Activated CD4-positive, alpha-beta T cell treated with anti-CD3 and anti-CD28 coated beads for 36 hours (primary cell): ENCODE results near the gene PLCB1. TPM values are rescaled to one million over a fixed set of nuclear protein-coding genes. Genes with fewer than 3 reads are reported as not detected.
"Not testable (repeated sequence)": the region's sequence is repeated elsewhere in the genome, so short reads cannot be mapped to it uniquely, and the experiment has no call there.

Experiments used
- ATAC-seq: fragments of 200-7000 bp; cut with Tn5 transposase; one replicate; pipeline ENCODE4 v1.10.0; 2021; ENCODE audit warnings: mild to moderate bottlenecking, moderate library complexity
- CTCF ChIA-PET: fragments of 350-600 bp; sonication (Branson Sonifier 250); formaldehyde crosslinking; loops from one replicate; lab custom pipeline; 2021; ENCODE audit warnings: antibody characterized with exemption; lab: Charles Lee
- POLR2A ChIA-PET: fragments of 350-600 bp; sonication (Branson Sonifier 250); formaldehyde crosslinking; loops from one replicate; lab custom pipeline; 2021; ENCODE audit warnings: antibody characterized with exemption, inconsistent platforms; lab: Charles Lee
- DNase-seq: peaks from one replicate; pipeline ENCODE4 v3.0.0-alpha.2; 2020
- H3K27ac Mint-ChIP-seq: one replicate; pipeline ENCODE4 v1.8.0; 2021; ENCODE audit warnings: mixed read lengths
- H3K27me3 Mint-ChIP-seq: one replicate; pipeline ENCODE4 v1.8.0; 2021; ENCODE audit warnings: mixed read lengths
- H3K36me3 Mint-ChIP-seq: one replicate; pipeline ENCODE4 v1.8.0; 2021; ENCODE audit warnings: low read depth, mixed read lengths
- H3K4me1 Mint-ChIP-seq: one replicate; pipeline ENCODE4 v1.8.0; 2021; ENCODE audit warnings: mixed read lengths
- H3K4me3 Mint-ChIP-seq: one replicate; pipeline ENCODE4 v1.8.0; 2021; ENCODE audit warnings: mild to moderate bottlenecking, moderate library complexity, mixed read lengths
- H3K9me3 Mint-ChIP-seq: one replicate; pipeline ENCODE4 v1.8.0; 2021; ENCODE audit warnings: low read depth, mixed read lengths
- intact Hi-C, 2 experiments: fragments of 100-400 bp; cut with DNase I in 1 of 2; cut with micrococcal nuclease in 1 of 2; formaldehyde crosslinking; loops; one replicate each; pipeline versions ENCODE4 v1.14.2 to v1.15.1; 2022 to 2024; cut with DNase I, micrococcal nuclease
- total RNA-seq, 2 experiments: library from RNA; stranded (reverse); gene quantifications; one replicate each; pipeline ENCODE4 v1.2.3, GENCODE V29; 2021

The PLCB1 gene
- total RNA-seq, 2 experiments from 2014 or later, result 1.4 to 1.5 TPM

DNA sequence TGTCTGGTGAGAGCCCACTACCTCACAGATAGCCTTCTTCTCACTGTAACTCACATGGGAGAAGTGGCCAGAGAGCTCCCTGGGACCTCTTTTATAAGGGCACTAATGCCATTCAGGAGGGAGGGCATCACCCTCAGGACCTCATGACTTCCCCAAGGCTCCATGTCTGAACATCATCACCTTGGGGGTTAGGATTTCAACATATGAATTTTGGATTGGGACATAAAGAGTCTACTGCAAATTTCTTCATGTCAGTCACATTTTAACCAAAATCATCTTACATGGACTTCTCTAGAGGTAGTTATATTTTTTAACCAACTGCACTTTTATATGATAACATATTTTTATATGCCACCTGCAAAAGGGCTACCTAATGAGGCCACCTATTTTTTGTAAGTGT lies 324.7 kb downstream of the PLCB1 start:
- H3K27me3 Mint-ChIP-seq, result no peaks in the 10 kb centered on the region
- intact Hi-C loops, result loop anchor here in 1 of 2 experiments (10.0 kb wide), 1 partner anchor 152 kb away; no protein-coding TSS in a partner anchor
- POLR2A ChIA-PET, result no interaction called here

DNA sequence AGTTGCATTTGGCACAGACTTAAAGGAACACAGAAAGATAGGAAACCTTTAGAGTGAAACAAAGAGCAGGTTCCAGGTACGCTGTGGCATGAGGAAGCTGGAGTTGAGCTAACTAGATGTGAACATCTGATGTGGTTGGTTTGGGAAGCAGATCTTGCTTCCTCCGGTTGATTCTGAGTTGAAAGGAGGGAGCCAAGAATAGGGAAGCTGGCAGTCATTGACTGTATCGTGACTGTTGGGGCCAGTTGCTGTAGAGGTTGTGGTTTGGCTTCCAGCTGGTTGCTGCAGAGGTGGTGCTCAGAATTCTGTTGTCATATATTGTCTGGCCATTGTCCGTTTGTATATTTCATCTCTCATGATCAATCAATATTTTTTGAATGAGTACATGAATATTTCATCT lies 325.9 kb downstream of the PLCB1 start:
- DNase-seq (no peak), ATAC-seq (no peak)
- Mint-ChIP-seq H3K4me1 (peaks cover 6% of the 10 kb centered on the region), H3K27me3 (no peaks in the 10 kb centered on the region), H3K9me3 (no peaks in the 10 kb centered on the region), H3K4me3 (no peak overlapping the region), H3K27ac (no peak overlapping the region), H3K36me3 (no peaks in the 10 kb centered on the region)
- intact Hi-C loops, result loop anchor here in 1 of 2 experiments (10.0 kb wide), 1 partner anchor 153 kb away; no protein-coding TSS in a partner anchor
- CTCF ChIA-PET, result interaction anchor here (0.6 kb wide), 1 partner anchor 78 kb away, joined by 4 read pairs; no protein-coding TSS in a partner anchor
- POLR2A ChIA-PET, result no interaction called here

More for the DNA sequence above, 324.7 kb downstream of the PLCB1 start:
- no peaks in the 10 kb centered on the region for H3K9me3 Mint-ChIP-seq
- CTCF ChIA-PET, result no interaction called here
- DNase-seq, result no peak
- no peak overlapping the region for H3K27ac Mint-ChIP-seq
- H3K36me3 Mint-ChIP-seq, result no peaks in the 10 kb centered on the region
- H3K4me3 Mint-ChIP-seq, result no peak overlapping the region
- H3K4me1 Mint-ChIP-seq, result peaks cover 6% of the 10 kb centered on the region
- no peak for ATAC-seq

DNA sequence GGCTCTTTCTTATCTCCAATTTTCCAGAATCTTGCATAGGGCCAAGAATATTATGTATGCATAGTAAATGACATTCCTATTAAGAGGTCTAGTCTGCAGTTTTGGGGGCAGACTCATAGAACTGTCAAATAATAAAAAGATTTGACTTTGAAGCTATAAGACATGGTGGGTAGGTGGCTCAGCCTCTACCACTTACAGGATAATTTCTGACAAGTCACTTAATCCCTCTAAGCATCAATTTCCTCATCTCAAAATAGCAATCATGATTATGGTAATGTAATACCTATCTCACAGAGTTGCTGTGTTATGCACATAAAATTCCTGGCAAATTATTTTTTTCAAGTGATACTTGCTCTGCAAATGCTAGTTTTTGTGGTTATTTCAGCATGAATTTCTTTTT lies 329.1 kb downstream of the PLCB1 start:
- Mint-ChIP-seq H3K4me3 (no peak overlapping the region), H3K4me1 (no peaks in the 10 kb centered on the region), H3K27ac (no peak overlapping the region), H3K9me3 (peaks cover 11% of the 10 kb centered on the region), H3K36me3 (peaks cover 7% of the 10 kb centered on the region), H3K27me3 (no peaks in the 10 kb centered on the region)
- intact Hi-C loops, result no loop called here
- ChIA-PET CTCF (interaction anchor here (1.0 kb wide), 1 partner anchor 8 kb away, joined by 4 read pairs; no protein-coding TSS in a partner anchor), POLR2A (no interaction called here)
- no peak for ATAC-seq
- DNase-seq, result no peak

GRCh38 chr20:8464368-8464767 lies 332.3 kb downstream of the PLCB1 start:
- no peak overlapping the region for H3K27ac Mint-ChIP-seq
- H3K36me3 Mint-ChIP-seq, result peaks cover 7% of the 10 kb centered on the region

DNA sequence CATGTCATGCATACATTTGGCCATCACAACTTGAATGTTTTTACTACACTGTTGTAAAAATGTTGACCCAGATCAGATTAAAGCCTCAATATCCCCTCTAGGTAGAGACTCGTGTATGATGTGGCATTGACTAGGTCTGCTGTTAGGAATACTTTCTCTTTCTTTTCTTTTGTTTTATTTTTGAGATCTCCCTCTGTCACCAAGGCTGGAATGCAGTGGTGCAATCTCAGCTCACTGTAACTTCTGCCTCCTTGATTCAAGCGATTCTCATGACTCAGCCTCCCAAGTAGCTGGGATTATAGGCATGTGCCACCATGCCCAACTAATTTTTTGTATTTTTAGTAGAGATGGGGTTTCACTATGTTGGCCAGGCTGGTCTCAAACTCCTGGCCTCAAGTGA lies 334.7 kb downstream of the PLCB1 start:
- POLR2A ChIA-PET, H3K36me3 Mint-ChIP-seq, H3K27ac Mint-ChIP-seq, intact Hi-C loops, DNase-seq, H3K4me1 Mint-ChIP-seq, CTCF ChIA-PET, ATAC-seq, H3K4me3 Mint-ChIP-seq, H3K27me3 Mint-ChIP-seq: not testable (repeated sequence)
- H3K9me3 Mint-ChIP-seq, result peaks cover 11% of the 10 kb centered on the region

More at GRCh38 chr20:8464368-8464767, 332.3 kb downstream of the PLCB1 start:
- H3K4me3 Mint-ChIP-seq, result no peak overlapping the region
- ChIA-PET POLR2A (no interaction called here), CTCF (no interaction called here)
- DNase-seq (no peak), ATAC-seq (no peak)
- no peaks in the 10 kb centered on the region for H3K4me1 Mint-ChIP-seq
- peaks cover 11% of the 10 kb centered on the region for H3K9me3 Mint-ChIP-seq
- no peaks in the 10 kb centered on the region for H3K27me3 Mint-ChIP-seq
- intact Hi-C loops, result no loop called here

DNA sequence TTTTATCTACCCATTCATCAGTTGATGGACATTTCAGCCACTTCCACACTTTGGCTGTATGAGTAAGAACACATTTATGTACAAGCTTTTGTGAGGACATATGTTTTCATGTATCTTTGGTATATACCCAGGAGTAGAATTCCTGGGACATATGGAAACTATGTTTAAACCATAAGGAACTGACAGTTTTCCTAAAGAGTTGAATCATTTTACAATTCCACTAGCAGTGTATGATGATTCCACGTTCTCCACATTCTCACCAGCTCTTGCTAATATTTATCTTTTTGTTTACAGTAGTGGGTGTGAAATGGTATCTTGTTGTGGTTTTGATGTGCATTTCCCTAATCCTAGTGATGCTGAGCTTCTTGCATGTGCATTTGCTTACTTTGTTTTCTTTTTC lies 338.1 kb downstream of the PLCB1 start:
- Mint-ChIP-seq H3K9me3 (no peaks in the 10 kb centered on the region), H3K27ac (no peak overlapping the region)
- CTCF ChIA-PET, result no interaction called here

DNA sequence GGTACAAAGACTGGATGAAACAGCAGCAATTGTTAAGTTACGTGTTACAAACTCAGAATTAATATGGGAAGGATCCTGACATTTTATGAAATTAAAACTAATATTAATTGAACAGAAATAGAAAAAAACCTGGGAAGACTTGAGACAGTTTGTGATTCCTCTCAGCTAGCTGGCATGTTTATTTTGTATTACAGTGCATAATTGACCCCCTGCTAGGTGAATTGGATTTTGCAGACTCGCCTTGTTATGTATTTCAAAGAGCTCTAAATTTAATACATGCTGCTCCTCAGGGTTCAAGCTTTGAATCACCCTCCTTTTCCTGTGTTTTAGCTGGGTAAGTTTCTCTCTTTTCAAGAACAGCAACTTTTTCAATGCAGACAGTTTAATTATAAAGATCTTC lies 339.4 kb downstream of the PLCB1 start:
- intact Hi-C loops, result no loop called here
- ChIA-PET POLR2A (no interaction called here), CTCF (no interaction called here)
- no peaks in the 10 kb centered on the region for H3K9me3 Mint-ChIP-seq
- H3K4me3 Mint-ChIP-seq, result no peak overlapping the region
- H3K27ac Mint-ChIP-seq, result no peak overlapping the region
- no peaks in the 10 kb centered on the region for H3K36me3 Mint-ChIP-seq
- ATAC-seq (no peak), DNase-seq (no peak)
- no peaks in the 10 kb centered on the region for H3K27me3 Mint-ChIP-seq
- no peaks in the 10 kb centered on the region for H3K4me1 Mint-ChIP-seq

More for the DNA sequence above, 338.1 kb downstream of the PLCB1 start:
- H3K27me3 Mint-ChIP-seq, result no peaks in the 10 kb centered on the region
- ATAC-seq (no peak), DNase-seq (no peak)
- H3K4me1 Mint-ChIP-seq, result no peaks in the 10 kb centered on the region
- peaks cover 3% of the 10 kb centered on the region for H3K36me3 Mint-ChIP-seq
- intact Hi-C loops, result no loop called here
- no peak overlapping the region for H3K4me3 Mint-ChIP-seq
- POLR2A ChIA-PET, result no interaction called here

DNA sequence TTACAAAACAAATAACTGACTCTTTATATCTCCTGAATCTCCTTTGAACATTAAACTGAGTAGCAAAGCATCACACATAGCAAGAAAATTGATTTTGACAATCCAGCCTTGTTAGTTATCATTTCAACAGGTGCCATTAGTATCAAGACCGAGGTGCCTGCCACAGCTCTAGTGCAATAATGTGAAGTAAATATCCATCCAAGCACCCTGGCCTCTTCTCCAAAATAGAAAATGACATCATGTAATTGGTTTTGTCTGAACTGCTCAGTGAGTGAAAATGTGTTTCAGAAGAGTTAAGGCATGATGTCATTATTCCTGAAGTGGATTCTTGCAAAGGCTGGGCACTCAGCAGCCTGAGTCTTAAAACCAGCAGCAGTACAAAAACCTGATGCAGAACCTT lies 341.4 kb downstream of the PLCB1 start:
- no peak for DNase-seq
- no peaks in the 10 kb centered on the region for H3K27me3 Mint-ChIP-seq
- CTCF ChIA-PET, result no interaction called here
- no peaks in the 10 kb centered on the region for H3K4me1 Mint-ChIP-seq
- intact Hi-C loops, result no loop called here
- no peak overlapping the region for H3K27ac Mint-ChIP-seq
- no peak for ATAC-seq
- H3K4me3 Mint-ChIP-seq, result no peak overlapping the region
- H3K9me3 Mint-ChIP-seq, result no peaks in the 10 kb centered on the region
- POLR2A ChIA-PET, result no interaction called here
- H3K36me3 Mint-ChIP-seq, result no peaks in the 10 kb centered on the region

- no peak overlapping the region for H3K4me3 Mint-ChIP-seq
- no peaks in the 10 kb centered on the region for H3K4me1 Mint-ChIP-seq
- ChIA-PET POLR2A (no interaction called here), CTCF (no interaction called here)
- H3K27ac Mint-ChIP-seq, result no peak overlapping the region
- no peaks in the 10 kb centered on the region for H3K9me3 Mint-ChIP-seq
- ATAC-seq (no peak), DNase-seq (no peak)
- H3K36me3 Mint-ChIP-seq, result no peaks in the 10 kb centered on the region
- H3K27me3 Mint-ChIP-seq, result no peaks in the 10 kb centered on the region
- intact Hi-C loops, result no loop called here
Measured at GRCh38 chr20:8474027-8474668, 342.1 kb downstream of the PLCB1 start.

GRCh38 chr20:8476021-8476420 lies 344.0 kb downstream of the PLCB1 start:
- POLR2A ChIA-PET, result no interaction called here
- no peak for ATAC-seq
- Mint-ChIP-seq H3K4me1 (no peaks in the 10 kb centered on the region), H3K27ac (no peak overlapping the region), H3K36me3 (no peaks in the 10 kb centered on the region), H3K9me3 (no peaks in the 10 kb centered on the region), H3K4me3 (no peak overlapping the region), H3K27me3 (no peaks in the 10 kb centered on the region)
- CTCF ChIA-PET, result no interaction called here
- no peak for DNase-seq
- intact Hi-C loops, result no loop called here

- H3K27me3 Mint-ChIP-seq, result no peaks in the 10 kb centered on the region
- ATAC-seq (no peak), DNase-seq (no peak)
- no peaks in the 10 kb centered on the region for H3K9me3 Mint-ChIP-seq
- H3K4me1 Mint-ChIP-seq, result no peaks in the 10 kb centered on the region
- H3K36me3 Mint-ChIP-seq, result no peaks in the 10 kb centered on the region
- no peak overlapping the region for H3K4me3 Mint-ChIP-seq
- intact Hi-C loops, result no loop called here
- CTCF ChIA-PET, result interaction anchor here (0.6 to 1.3 kb wide), 2 partner anchors 19 to 94 kb away, joined by 3 read pairs; no protein-coding TSS in a partner anchor
- POLR2A ChIA-PET, result no interaction called here
- H3K27ac Mint-ChIP-seq, result no peak overlapping the region
Measured at GRCh38 chr20:8480597-8480996, 348.5 kb downstream of the PLCB1 start.

GRCh38 chr20:8487696-8488095 lies 355.6 kb downstream of the PLCB1 start:
- DNase-seq (no peak), ATAC-seq (no peak)
- CTCF ChIA-PET, result no interaction called here
- H3K4me3 Mint-ChIP-seq, result no peak overlapping the region
- intact Hi-C loops, result no loop called here
- no peaks in the 10 kb centered on the region for H3K36me3 Mint-ChIP-seq
- no peaks in the 10 kb centered on the region for H3K9me3 Mint-ChIP-seq
- no peaks in the 10 kb centered on the region for H3K4me1 Mint-ChIP-seq
- H3K27me3 Mint-ChIP-seq, result no peaks in the 10 kb centered on the region
- POLR2A ChIA-PET, result no interaction called here
- no peak overlapping the region for H3K27ac Mint-ChIP-seq
